Fibroblast of the aortic adventitia (primary cell): ENCODE measurements around the gene CERS5. TPM values are rescaled to one million over a fixed set of nuclear protein-coding genes. Genes with fewer than 3 reads are reported as not detected.

ENCODE experiments used
- DNase-seq: peaks from one replicate; pipeline ENCODE4 v3.0.0-alpha.2; 2010; ENCODE audit warnings: low read depth
- H3K4me3 ChIP-seq: 2 replicates; pipeline ENCODE4 v1.5.1; 2011; ENCODE audit warnings: low read depth, mild to moderate bottlenecking, control low read depth, low read length, moderate library complexity
- total RNA-seq: library from RNA; depleted of rRNA; stranded (reverse); fragments of >200 nt; gene quantifications from 2 replicates; pipeline ENCODE4 v1.2.3, GENCODE V29; 2012; ENCODE audit warnings: low replicate concordance
- TF ChIP-seq, protein P1 (sequence below): IDR thresholded peaks from 2 replicates; pipeline ENCODE4 v1.5.1; 2011; ENCODE audit warnings: mild to moderate bottlenecking, low read length, control low read depth, inconsistent platforms; ENCODE audit not compliant: insufficient read depth

CERS5 gene
- total RNA-seq, 1 donor = 32.7 TPM

DNA sequence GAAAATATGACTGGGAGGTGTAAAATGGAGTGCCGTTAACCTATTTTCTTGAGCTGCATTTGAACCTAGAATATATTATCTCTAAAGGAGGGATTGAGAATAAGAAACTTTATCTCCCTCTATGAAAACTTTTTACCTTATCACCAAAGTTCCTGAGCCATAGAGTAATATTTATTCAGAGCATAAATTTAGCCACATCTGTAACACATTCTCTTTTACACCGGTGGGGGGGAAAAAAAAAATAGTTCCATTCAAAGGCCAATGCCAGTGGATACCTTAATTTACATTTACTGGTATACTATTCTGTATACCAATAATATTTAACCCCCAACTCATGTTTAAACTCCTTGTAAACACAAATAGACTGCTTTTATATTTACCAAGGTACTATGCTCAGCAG, 21.7 kb downstream of the CERS5 start:
- DNase-seq = no peak
- TF ChIP-seq, protein P1, sequence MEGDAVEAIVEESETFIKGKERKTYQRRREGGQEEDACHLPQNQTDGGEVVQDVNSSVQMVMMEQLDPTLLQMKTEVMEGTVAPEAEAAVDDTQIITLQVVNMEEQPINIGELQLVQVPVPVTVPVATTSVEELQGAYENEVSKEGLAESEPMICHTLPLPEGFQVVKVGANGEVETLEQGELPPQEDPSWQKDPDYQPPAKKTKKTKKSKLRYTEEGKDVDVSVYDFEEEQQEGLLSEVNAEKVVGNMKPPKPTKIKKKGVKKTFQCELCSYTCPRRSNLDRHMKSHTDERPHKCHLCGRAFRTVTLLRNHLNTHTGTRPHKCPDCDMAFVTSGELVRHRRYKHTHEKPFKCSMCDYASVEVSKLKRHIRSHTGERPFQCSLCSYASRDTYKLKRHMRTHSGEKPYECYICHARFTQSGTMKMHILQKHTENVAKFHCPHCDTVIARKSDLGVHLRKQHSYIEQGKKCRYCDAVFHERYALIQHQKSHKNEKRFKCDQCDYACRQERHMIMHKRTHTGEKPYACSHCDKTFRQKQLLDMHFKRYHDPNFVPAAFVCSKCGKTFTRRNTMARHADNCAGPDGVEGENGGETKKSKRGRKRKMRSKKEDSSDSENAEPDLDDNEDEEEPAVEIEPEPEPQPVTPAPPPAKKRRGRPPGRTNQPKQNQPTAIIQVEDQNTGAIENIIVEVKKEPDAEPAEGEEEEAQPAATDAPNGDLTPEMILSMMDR = no peak
- no peak overlapping the region for H3K4me3 ChIP-seq

DNA sequence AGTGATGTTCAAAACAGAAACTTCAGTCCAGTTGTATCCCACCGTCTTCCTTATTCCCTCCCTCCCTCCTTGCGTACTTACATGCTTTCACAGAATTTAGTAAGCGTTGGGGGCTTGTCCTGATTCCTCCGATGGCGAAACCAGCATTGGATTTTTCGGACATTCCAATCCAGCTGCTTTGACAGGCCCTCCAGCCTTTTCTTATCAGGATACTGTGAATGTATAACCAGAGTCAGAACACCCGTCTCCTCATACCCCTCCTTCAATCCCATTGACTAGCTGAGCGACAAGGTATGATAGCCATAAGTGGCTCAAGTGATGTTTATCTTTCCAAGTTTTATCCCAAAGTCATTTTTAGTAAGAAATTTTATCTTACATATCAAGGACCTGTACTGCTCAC, 24.2 kb downstream of the CERS5 start:
- no peak for DNase-seq
- no peak overlapping the region for H3K4me3 ChIP-seq
- TF ChIP-seq, protein P1 = no peak

DNA sequence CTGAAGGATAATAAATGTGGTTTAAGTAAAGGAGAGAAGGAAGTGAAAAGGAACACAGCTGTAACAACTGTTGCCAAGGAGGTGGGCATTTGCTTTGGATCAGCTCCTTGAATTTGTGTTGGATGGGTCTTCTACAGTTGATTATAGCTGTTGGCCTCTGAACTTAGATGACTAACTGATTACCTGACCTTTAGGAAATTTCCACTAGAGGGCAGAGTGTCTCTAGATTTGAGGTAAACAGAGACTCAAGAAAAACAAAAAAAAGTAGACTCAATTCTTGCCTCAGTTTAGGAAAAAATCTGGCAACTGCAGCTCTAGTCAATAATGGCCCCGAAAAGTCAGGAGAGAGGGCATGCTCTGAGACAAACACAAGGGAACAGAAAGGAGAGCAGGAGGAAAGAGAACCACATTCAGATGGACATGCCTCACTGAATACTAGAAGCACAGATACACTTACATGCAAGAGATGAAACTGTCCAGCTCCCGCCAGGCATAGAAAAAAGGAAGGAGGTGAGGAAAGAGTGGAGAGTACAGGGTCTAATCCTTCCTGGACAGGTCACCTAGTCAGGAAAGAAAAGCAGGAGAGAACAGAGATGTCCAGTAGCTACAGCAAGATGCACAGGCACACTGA, 34.5 kb downstream of the CERS5 start:
- DNase-seq = peak; percentile 78
- no peak overlapping the region for H3K4me3 ChIP-seq
- TF ChIP-seq, protein P1 = peak; percentile 56

DNA sequence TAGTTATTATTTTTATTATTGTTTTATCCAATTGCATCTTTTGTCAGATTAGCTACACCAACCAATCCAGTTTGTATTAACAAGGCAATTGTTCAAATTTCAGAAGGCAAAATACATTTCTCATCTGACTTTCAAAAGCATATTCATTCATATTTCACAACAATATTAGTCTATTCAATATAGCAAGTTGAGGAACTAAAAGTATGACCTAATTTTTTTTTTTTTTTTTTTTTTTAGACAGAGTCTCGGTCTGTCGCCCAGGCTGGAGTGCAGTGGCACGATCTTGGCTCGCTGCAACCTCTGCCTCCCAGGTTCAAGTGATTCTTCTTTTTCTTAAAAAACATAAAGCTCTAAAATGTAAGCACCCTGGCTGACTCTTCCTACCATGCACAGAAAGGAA, 37.9 kb downstream of the CERS5 start:
- TF ChIP-seq, protein P1 = no peak
- no peak overlapping the region for H3K4me3 ChIP-seq
- DNase-seq = no peak

DNA sequence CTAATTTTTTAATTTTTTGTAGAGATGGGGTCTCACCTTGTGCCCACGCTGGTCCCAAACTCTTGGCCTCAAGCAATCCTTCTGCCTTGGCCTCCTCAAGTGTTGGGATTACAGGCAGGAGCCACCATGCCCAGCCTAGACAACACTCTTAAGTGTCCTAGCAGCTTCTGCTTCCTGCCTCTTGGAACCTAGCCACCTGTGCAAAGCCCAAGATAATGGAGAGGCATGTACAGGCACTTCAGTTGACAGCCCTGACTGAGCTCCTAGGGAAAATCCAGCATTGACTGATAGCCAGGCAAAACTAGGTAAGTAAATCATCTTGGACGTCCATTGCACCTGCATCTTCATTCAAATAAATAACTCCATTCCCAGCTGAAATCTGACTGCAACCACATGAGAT, 39.6 kb downstream of the CERS5 start:
- no peak for DNase-seq
- no peak overlapping the region for H3K4me3 ChIP-seq
- TF ChIP-seq, protein P1 = no peak

DNA sequence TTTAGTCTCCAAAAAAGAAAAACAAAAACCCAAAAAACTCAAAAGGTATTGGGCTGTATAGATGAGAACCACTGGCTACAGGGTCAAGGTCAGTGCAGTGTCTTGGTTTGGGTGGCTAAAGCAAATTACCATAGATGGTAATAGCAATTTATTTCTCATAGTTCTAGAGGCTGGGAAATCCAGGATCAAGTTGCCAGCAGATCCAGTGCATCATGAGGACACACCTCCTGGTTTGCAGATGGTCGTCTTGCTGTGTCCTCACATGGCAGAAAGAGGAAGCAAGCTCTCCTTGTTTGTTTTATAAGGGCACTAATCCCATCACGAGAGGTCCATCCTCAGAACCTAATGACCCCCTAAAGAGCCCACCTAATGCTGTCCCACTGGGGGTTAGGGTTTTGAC, 44.0 kb downstream of the CERS5 start:
- TF ChIP-seq, protein P1 = no peak
- no peak for DNase-seq
- H3K4me3 ChIP-seq = no peak overlapping the region

DNA sequence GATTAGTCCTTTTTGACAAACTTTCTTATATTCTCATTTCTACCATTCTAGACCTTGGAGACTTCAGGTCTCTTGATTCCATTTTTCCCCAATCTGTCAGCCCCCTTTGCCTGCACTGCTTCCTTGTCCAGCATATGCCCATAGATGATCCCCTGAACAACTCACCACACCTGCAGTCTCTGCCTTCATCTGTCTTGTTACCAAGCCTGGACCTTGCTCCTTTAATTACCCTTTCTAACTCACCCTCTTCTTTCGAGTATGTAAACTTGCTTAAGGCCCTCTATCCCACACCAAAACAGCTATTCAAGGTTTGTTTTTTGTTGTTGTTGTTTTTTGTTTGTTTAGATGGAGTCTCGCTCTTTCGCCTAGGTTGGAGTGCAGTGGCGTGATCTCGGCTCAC, 45.5 kb downstream of the CERS5 start:
- DNase-seq = no peak
- TF ChIP-seq, protein P1 = no peak
- H3K4me3 ChIP-seq = no peak overlapping the region
